Bronchial epithelial cell (primary cell): ENCODE measurements around the gene ATG16L2. TPM values are rescaled to one million over a fixed set of nuclear protein-coding genes. Genes with fewer than 3 reads are reported as not detected.

Experiments
- DNase-seq: peaks from one replicate; pipeline ENCODE4 v3.0.0-alpha.2; 2010; ENCODE audit warnings: low read depth
- FAIRE-seq: peaks from 2 replicates; lab custom pipeline; 2011; peaks lifted over from hg19 to GRCh38; lab: Jason Lieb, UNC
- H3K27me3 ChIP-seq: 2 replicates; pipeline ENCODE4 v1.5.1; 2011; ENCODE audit warnings: low read length; ENCODE audit not compliant: control insufficient read depth, insufficient read depth
- H3K36me3 ChIP-seq: 2 replicates; pipeline ENCODE4 v1.5.1; 2011; ENCODE audit warnings: low read length; ENCODE audit not compliant: control insufficient read depth, insufficient read depth
- H3K4me3 ChIP-seq: 2 replicates; pipeline ENCODE4 v1.5.1; 2011; ENCODE audit warnings: mild to moderate bottlenecking, low read depth, low read length, control low read depth
- CTCF ChIP-seq: IDR thresholded peaks from 2 replicates; pipeline ENCODE4 v1.5.1; 2011; ENCODE audit warnings: mild to moderate bottlenecking, moderate library complexity, low read length, control low read depth, inconsistent platforms; ENCODE audit not compliant: insufficient read depth, severe bottlenecking
- total RNA-seq: library from RNA; depleted of rRNA; stranded (reverse); fragments of >200 nt; gene quantifications from 2 replicates; pipeline ENCODE4 v1.2.1, GENCODE V29; 2014

Gene ATG16L2
- total RNA-seq, 1 donor from 2014 or later: 5.3 TPM

GRCh38 chr11:72815110-72815618, 953 bp downstream of the ATG16L2 start:
- Histone ChIP-seq H3K4me3 (peak overlapping the region; percentile 81), H3K27me3 (no peaks in the 10 kb centered on the region), H3K36me3 (peaks cover 3% of the 10 kb centered on the region)
- TF ChIP-seq CTCF: no peak
- DNase-seq: no peak
- no peak for FAIRE-seq

- no peaks in the 10 kb centered on the region for H3K27me3 ChIP-seq
- FAIRE-seq (no peak), DNase-seq (no peak)
- no peak overlapping the region for H3K4me3 ChIP-seq
- no peak for TF ChIP-seq CTCF
- peaks cover 5% of the 10 kb centered on the region for H3K36me3 ChIP-seq
These were observed 2.3 kb downstream of the ATG16L2 start for GRCh38 chr11:72816404-72816990.

- TF ChIP-seq CTCF: no peak
- Histone ChIP-seq H3K27me3 (no peaks in the 10 kb centered on the region), H3K4me3 (no peak overlapping the region), H3K36me3 (peaks cover 4% of the 10 kb centered on the region)
- FAIRE-seq (no peak), DNase-seq (no peak)
These were observed 3.8 kb downstream of the ATG16L2 start for GRCh38 chr11:72817966-72818365.

- H3K36me3 ChIP-seq: peaks cover 4% of the 10 kb centered on the region
- no peak for TF ChIP-seq CTCF
- FAIRE-seq (no peak), DNase-seq (no peak)
- H3K4me3 ChIP-seq: no peak overlapping the region
- no peaks in the 10 kb centered on the region for H3K27me3 ChIP-seq
These were observed 4.8 kb downstream of the ATG16L2 start for GRCh38 chr11:72818971-72819370.

GRCh38 chr11:72820439-72821139, 6.4 kb downstream of the ATG16L2 start:
- FAIRE-seq (no peak), DNase-seq (no peak)
- Histone ChIP-seq H3K36me3 (peaks cover 4% of the 10 kb centered on the region), H3K4me3 (no peak overlapping the region), H3K27me3 (no peaks in the 10 kb centered on the region)
- no peak for TF ChIP-seq CTCF
